Activated CD8-positive, alpha-beta memory T cell treated with anti-CD3 and anti-CD28 coated beads, Interleukin-2, amount 50 U/mL, for 48 hours (primary cell): ENCODE results near the gene MKX.
"Not testable (repeated sequence)": the region's sequence is repeated elsewhere in the genome, so short reads cannot be mapped to it uniquely, and the experiment has no call there.

Experiments used
- DNase-seq: peaks from one replicate; pipeline ENCODE4 v3.0.0-alpha.2; 2020

Gene MKX

GRCh38 chr10:27687743-27688142 lies 57.9 kb downstream of the MKX start:
- DNase-seq: no peak

DNA sequence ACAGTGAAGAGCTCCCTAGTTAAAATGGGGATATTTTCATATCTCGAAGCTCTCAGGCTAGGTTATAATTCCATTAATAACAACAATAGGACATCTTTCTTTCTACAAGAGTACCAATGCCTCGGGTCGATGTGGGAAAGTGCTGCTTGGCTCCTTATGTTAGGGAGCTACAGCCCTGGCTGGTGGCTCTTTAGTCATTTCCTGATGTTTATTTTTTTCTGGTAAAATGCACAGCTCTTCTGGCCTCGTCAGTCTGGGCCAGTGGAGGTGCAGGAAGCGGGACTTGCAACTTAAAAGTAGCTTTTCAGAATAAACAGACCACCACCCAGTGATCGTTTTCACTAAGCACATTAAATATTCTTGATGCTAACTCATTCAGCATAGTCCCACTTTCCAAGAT lies 58.3 kb downstream of the MKX start:
- no peak for DNase-seq

GRCh38 chr10:27685681-27686080 lies 59.9 kb downstream of the MKX start:
- DNase-seq: no peak

DNA sequence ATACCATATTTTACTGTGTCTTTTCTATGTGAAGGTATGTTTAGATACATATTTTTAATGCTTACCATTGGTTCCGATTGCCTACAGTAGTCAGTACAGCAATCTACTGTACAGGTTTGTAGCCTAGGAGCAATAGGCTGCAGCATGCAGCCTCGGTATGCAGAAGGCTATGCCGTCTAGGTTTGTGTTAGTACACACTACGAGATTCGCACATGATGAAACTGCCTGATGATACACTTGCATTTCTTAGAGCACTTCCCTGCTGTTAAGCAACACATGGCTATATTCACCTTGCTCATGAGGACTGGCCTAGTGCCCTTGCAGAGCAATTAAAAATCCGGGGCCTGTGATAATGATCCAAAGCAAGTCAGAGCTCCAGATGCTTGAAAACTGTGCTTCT lies 62.4 kb downstream of the MKX start:
- no peak for DNase-seq

GRCh38 chr10:27681795-27682194 lies 63.8 kb downstream of the MKX start:
- not testable (repeated sequence) for DNase-seq

- DNase-seq: no peak
Observed at GRCh38 chr10:27680691-27681605, 64.7 kb downstream of the MKX start.

DNA sequence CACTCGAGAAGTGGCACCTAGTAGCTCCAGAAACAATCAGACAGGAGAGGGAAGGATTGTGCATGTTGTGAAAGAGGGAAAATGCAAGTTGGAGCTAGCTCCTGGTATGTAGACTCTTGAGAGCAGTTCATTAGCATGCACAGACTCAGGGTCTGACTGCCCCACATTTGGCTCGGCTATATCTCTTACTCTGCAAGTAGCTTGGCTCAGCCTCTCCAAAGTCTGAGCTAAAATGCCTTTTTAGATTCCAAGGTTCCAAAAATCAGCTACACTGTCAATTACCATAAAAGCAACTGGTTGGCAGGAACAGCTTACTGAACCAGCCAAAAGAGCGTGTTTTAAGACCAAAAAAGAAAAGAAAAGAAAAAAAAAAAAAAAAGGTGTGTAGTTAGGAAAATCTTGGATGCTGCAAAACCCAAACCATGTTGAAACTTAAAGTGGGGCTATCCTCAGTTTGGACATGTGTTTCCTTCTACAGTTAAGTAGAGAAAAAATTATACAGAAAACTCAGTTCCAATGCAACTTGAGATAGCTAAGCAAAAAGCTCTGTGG lies 65.5 kb downstream of the MKX start:
- no peak for DNase-seq

- DNase-seq: no peak
Observed at GRCh38 chr10:27679369-27679912, 66.2 kb downstream of the MKX start.

DNA sequence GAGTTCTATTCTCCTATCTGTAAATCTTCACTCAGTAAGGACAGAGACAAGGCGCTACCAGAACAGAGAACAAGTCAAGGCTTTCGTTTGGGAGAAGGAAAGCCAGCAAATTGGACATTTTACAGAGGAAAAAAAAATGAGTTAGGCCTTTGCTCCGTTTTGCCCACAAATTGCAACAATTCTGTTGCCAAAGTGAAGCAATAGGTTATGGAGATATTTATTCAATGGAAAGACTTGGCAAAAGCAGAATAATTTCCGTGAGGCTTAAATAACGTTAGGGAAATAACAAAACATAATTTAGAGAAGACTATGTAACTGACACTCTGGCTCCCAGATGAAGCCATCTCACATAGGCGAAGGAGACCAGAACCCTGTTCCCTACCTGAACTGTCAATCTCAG lies 67.5 kb downstream of the MKX start:
- no peak for DNase-seq

GRCh38 chr10:27673065-27673464 lies 72.6 kb downstream of the MKX start:
- DNase-seq: no peak

- no peak for DNase-seq
Observed at GRCh38 chr10:27671821-27672220, 73.8 kb downstream of the MKX start.

DNA sequence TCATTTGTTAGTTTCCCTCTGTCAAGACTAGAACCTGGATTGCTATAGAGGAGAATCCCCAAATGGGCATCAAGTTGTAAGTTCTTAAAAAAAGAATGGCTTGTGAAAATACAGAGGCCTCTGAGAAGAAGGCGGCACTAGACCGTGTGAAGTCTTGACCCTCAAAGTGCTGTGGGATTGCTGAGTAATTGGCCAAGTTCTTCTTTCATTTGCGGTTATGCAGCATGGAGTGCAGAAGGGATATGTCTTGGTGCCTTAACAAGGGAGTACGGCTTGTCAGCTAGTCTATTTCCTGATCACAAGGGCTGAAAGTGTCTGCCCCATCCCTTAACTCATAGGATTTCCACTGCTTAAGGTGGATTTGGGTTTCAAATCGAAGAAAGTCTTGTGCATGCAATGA lies 81.2 kb downstream of the MKX start:
- DNase-seq: no peak

DNA sequence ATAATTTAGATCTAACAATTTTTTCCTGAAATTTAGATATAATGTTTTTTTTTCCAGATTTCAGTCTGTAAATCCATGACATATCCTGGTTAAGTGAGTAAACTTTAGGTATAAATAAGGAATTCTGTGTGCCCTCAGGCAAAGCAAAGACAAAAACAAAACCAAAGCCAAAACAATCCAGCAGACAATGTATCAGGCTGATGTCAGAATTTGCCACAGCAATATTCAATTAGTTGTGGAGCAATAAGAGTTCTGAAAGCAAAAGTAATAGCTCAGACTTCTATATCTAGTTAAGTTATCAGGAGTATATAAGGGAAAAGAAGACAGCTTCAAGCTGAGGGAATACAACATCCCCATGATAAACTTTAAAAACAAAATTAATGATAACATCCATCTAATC lies 82.0 kb downstream of the MKX start:
- no peak for DNase-seq

- DNase-seq: no peak
Observed at GRCh38 chr10:27661514-27662286, 83.9 kb downstream of the MKX start.

DNA sequence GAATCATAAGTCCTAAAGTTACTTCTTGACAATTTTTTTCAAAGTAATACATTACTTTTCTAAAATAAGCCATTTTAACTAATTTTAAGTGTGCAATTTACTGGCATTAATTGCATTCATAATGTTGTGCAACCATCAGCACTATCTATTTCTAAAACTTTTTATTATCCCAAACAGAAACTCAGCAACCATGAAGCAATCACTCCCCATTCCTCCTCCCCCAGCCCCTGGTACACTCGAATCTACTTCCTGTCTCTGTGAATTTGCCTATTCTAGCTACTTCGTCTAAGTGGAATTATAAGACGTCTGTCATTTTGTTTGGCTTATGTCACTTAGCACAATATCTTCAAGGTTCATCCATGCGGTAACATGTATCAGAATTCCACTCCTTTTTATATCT lies 84.9 kb downstream of the MKX start:
- DNase-seq: no peak

DNA sequence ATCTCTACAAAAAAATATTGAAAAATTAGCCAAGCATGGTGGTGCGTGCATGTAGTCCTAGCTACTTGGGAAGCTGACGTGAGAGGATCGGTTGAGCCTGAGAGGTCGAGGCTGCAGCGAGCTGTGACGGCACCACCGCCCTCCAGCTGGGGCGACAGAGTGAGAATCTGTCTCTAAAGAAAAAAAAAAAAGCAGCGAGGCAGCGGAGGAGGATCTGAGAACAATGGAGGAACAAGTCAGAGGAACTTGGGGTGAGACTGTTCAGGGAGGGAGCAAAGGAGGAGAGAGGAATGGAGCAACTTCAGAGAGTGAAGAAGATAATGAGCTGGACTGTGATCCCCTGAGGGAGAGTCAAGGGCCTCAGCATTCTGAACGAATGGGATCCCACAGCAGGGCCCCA lies 85.4 kb downstream of the MKX start:
- no peak for DNase-seq

DNA sequence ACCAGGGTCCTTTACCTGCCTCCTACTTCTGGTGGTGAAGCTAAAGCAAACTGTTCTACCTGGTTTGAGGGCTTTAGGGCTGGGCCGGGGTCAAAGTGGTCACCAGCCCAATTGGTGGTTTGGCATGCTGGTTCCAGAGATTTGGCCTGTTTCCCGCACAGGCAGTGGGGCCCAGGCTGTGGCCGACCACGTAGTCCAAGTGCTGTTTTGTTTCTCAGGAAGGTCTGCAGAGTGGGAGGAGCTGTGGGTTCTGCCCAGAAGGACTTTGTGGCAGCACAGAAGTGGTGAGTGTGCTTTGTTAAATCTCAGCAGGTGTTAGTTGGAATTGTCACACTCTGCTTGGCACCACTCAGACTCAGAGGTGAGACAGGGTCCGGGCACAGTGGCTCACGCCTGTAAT lies 85.8 kb downstream of the MKX start:
- DNase-seq: no peak

DNA sequence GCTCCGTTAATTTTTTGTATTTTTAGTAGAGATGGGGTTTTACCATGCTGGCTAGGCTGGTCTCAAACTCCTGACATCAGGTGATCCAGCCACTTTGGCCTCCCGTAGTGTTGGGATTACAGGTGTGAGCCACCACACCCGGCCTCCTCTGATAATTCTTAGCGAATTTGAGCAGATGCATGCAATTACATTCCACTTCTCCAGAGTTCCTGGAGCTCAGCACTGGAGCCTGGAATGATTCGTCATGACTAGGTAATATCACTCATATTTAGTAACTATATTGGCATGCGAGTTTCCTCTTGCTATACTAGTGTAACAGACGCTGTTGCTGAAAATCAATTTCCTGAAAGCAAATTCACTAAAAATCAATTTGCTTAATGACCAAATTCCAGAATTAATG lies 86.8 kb downstream of the MKX start:
- no peak for DNase-seq

DNA sequence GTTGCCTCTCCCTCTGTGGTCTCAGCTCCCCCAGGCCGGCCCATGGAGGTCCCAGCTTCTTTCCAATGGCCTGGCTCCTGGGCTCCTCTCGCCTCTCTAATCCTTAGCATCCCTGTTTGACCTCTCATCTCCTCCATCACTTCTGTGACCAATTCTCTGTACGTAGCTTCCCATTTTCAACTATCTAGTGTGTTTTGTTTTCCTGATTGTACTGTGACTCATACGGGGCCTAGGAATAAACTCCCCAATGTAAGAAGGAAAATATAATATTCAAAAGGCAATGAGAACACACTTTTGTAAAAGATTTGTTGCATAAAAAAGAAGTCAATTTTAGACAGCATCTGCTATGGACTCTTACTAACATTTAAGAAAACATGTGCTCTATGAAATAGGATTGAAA lies 90.3 kb downstream of the MKX start:
- no peak for DNase-seq

DNA sequence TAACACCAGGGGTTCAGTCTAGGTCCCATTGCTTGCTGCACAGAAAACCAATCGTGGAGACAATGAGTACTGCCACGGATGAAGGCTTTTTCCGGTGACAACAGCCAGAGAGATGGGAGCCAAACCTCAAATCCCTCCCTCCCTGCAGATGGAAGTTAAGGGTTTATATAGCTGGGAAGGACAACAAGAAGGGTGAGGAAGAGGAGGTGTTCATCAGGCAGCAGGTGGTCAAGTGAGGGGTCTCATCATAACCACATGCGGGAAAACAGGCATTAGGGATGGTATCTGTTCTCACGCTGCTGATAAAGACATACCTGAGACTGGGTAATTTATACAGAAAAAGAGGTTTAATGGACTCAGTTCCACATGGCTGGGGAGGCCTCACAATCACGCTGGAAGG lies 91.3 kb downstream of the MKX start:
- no peak for DNase-seq

DNA sequence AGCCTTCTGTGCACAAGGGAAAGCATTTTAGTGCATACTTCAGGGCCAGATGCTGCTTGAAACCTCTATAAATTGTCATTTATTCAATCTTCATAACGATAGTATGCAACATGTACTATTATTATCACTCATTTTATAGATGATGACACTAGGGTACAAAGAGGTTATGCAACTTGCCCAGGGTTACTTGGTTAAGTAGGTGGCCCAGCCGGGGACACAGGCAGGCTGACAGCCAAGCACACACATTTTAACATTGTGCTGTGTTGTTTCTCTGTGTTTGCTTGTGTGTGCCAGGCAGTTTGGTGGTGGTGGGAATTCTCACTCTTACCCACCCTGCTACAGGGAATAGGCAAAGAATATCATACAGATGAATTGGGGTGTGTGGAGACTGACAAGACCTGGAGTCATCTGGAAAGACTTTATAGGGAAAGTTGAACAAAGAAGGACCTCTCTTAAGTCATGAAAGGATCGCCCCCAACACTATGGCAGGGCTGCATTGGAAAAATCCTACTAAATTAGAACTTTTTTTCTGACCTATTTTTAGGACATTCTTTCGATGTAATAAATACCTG lies 98.9 kb downstream of the MKX start:
- no peak for DNase-seq

DNA sequence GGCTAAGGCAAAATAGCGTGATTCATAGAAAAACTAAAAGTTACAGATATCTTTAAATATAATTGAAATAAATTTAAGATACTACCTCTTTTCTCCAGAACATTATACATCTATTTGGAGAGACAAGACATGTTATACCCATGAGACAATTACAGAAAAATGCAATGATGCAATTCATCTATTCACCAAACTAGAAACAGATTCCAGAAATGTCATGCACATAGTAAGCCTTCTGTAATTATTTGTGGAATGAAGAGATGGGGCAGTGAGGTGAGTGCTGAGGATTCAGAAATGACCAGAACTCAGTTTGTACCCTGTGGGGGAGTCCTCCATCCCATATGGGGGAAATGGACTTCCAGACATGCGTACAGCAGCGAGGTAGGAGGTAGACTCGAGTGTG lies 99.4 kb downstream of the MKX start:
- DNase-seq: no peak

DNA sequence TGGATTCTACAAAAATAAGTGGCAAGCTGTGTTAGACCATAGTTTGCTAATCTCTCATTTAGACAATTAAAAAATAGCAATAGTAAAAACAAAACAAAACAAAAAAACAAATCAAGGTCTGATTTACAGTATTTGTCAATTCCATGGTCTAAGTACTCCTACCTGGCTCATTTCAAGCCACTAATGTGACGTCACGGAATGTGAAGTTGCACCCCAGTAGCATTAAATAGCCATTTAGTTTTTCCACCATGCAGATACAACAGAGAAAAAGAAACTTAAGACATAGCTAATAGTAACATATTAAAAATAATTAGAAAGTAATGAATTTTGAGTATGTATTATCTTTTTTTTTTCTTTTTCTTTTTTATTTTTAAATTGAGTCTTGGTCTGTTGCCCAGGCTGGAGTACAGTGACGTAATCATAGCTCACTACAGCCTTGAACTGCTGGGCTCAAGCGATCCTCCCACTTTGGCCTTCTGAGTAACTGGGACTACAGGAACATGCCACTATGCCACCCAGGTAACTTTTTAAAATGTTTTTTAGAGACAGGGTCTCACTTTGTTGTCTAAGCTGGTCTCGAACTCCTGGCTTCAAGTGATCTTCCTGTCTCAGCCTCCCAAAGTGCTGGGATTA lies 101.2 kb downstream of the MKX start:
- DNase-seq: no peak
